GM20000 (cell line): ENCODE data around the gene CDKL2.

Experiments
- DNase-seq: peaks from one replicate; pipeline ENCODE4 v3.0.0; 2012; ENCODE audit warnings: low spot score
- TF ChIP-seq, protein P1 (sequence below): IDR thresholded peaks from 2 replicates; pipeline ENCODE4 v1.5.1; 2012; ENCODE audit warnings: mild to moderate bottlenecking, control low read depth; ENCODE audit errors: extremely low read depth, missing control alignments

Gene CDKL2

GRCh38 chr4:75584067-75584466, 46.3 kb downstream of the CDKL2 start:
- TF ChIP-seq, protein P1, sequence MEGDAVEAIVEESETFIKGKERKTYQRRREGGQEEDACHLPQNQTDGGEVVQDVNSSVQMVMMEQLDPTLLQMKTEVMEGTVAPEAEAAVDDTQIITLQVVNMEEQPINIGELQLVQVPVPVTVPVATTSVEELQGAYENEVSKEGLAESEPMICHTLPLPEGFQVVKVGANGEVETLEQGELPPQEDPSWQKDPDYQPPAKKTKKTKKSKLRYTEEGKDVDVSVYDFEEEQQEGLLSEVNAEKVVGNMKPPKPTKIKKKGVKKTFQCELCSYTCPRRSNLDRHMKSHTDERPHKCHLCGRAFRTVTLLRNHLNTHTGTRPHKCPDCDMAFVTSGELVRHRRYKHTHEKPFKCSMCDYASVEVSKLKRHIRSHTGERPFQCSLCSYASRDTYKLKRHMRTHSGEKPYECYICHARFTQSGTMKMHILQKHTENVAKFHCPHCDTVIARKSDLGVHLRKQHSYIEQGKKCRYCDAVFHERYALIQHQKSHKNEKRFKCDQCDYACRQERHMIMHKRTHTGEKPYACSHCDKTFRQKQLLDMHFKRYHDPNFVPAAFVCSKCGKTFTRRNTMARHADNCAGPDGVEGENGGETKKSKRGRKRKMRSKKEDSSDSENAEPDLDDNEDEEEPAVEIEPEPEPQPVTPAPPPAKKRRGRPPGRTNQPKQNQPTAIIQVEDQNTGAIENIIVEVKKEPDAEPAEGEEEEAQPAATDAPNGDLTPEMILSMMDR, result no peak
- no peak for DNase-seq

DNA sequence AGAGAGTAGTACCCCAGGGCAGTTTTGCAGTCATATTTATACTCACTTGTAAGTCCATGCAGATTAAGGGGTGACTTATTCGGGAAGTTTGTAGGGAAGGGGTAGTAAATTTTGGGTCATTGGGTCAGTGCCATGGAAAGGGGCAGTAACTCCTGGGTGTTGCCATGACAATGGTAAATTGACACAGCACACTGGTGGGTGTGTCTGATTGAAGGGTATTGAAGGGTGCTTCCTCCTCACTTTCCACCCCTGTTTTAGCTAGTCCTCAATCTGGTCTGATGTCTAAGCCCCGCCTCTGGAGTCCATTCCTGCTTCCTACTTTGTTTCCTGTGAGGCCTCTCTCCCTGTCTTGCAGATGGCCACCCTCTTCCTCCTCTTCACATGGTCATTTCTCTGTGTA, 62.6 kb downstream of the CDKL2 start:
- TF ChIP-seq, protein P1, result no peak
- DNase-seq, result no peak

- DNase-seq, result no peak
- TF ChIP-seq, protein P1, result no peak
Measured at GRCh38 chr4:75566911-75567310, 63.4 kb downstream of the CDKL2 start.

GRCh38 chr4:75565481-75565880, 64.8 kb downstream of the CDKL2 start:
- DNase-seq, result no peak
- TF ChIP-seq, protein P1, result no peak

GRCh38 chr4:75564023-75564422, 66.3 kb downstream of the CDKL2 start:
- DNase-seq, result no peak
- TF ChIP-seq, protein P1, result no peak

DNA sequence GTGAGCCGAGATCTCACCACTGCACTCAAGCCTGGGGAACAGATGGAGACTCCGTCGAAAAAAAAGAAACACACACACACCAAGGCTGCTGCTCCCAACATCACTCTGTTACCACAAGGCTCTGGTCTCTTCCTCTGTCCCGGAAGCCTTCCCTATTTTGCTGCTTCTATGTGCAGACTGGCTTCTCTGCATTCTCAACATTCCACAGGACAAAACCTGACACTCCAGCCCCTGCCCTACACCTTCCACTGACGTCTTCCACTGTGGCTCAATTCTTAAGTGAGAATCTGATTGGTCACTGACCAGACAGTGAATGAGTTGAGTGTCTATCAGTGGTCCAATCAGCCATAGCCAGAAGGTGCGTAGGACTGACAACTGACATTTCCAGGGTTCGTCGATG, 68.5 kb downstream of the CDKL2 start:
- TF ChIP-seq, protein P1, result no peak
- DNase-seq, result no peak

DNA sequence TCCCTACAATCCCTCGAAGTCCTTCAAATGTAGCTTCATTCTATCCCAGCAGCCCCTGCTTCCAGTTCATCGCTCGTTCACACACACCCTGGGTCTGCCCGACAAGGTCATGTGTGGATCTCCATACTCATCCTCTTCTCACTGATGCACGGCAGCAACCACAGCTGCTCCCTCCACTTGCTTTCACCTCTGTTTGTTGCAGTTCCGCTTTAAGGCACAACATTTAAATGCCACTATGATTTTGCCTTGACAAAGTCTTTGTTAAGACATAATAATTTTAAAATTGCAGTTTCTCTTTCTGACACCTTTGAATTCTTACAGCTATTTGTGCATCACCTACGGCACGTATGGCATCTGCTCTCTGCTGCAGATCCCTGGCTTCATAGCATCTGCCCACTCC, 72.6 kb downstream of the CDKL2 start:
- DNase-seq, result no peak
- TF ChIP-seq, protein P1, result no peak
